Measurements from ENCODE around the gene CYP3A7.

DNA sequence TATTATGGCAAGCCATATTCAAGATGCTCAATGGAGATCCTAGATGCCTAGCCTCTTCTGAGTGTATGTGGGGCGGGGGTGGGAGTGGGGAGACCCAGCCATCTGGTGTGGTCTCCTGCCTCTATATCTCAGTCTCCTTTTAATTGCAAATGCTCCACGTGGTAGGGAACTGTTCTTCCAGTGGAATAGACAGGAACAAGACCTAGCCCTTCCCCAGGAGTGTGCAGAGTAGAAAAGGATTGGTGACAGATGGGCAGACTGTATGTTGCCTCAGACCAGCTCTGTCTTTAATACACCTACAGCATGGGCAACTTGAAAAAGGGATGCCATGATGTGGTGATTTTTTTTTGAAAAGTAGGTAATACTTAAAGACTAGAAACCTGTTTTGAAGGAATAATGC lies 67.8 kb downstream of the CYP3A7 start:
- TF ChIP-seq GATA2 (IDR thresholded peaks at IDR 0.05; ENCODE audit: low read depth, low read length) (no peak), GATA3 (IDR thresholded peaks at IDR 0.05; ENCODE audit: low read depth, low read length) (no peak)
